GM18505 (cell line): Measurements from ENCODE around the gene NEK11.

ENCODE experiments used
- ATAC-seq: cut with Tn5 transposase; IDR thresholded peaks from one replicate; pipeline ENCODE4 v1.9.1; 2021; ENCODE audit not compliant: unreplicated experiment
- POLR2A ChIP-seq: IDR thresholded peaks from 4 replicates; pipeline ENCODE4 v1.6.1; 2011; ENCODE audit warnings: borderline replicate concordance; ENCODE audit not compliant: insufficient read depth, insufficient read length; ENCODE audit errors: extremely low read depth

Gene NEK11

GRCh38 chr3:131114256-131114655 is 87.6 kb downstream of the NEK11 start:
- TF ChIP-seq POLR2A = no peak
- ATAC-seq = no peak

GRCh38 chr3:131125684-131126083 is 99.0 kb downstream of the NEK11 start:
- no peak for ATAC-seq
- no peak for TF ChIP-seq POLR2A

- TF ChIP-seq POLR2A = no peak
- ATAC-seq = no peak
Observed at GRCh38 chr3:131140891-131141290, 114.2 kb downstream of the NEK11 start.

GRCh38 chr3:131141770-131142169 is 115.1 kb downstream of the NEK11 start:
- TF ChIP-seq POLR2A = no peak
- no peak for ATAC-seq

GRCh38 chr3:131142580-131142979 is 115.9 kb downstream of the NEK11 start:
- ATAC-seq = no peak
- TF ChIP-seq POLR2A = no peak

- ATAC-seq = no peak
- no peak for TF ChIP-seq POLR2A
Observed at GRCh38 chr3:131143802-131144201, 117.1 kb downstream of the NEK11 start.

GRCh38 chr3:131147534-131147933 is 120.9 kb downstream of the NEK11 start:
- ATAC-seq = no peak

GRCh38 chr3:131158434-131158833 is 131.8 kb downstream of the NEK11 start:
- no peak for TF ChIP-seq POLR2A
- ATAC-seq = no peak

More at GRCh38 chr3:131147534-131147933, 120.9 kb downstream of the NEK11 start:
- TF ChIP-seq POLR2A = no peak

GRCh38 chr3:131162516-131162915 is 135.8 kb downstream of the NEK11 start:
- no peak for ATAC-seq
- no peak for TF ChIP-seq POLR2A

GRCh38 chr3:131167867-131168266 is 141.2 kb downstream of the NEK11 start:
- no peak for ATAC-seq
- no peak for TF ChIP-seq POLR2A

GRCh38 chr3:131169331-131169730 is 142.7 kb downstream of the NEK11 start:
- TF ChIP-seq POLR2A = no peak

GRCh38 chr3:131172502-131173200 is 146.0 kb downstream of the NEK11 start:
- TF ChIP-seq POLR2A = no peak
- ATAC-seq = no peak

More at GRCh38 chr3:131169331-131169730, 142.7 kb downstream of the NEK11 start:
- no peak for ATAC-seq

GRCh38 chr3:131174752-131175151 is 148.1 kb downstream of the NEK11 start:
- TF ChIP-seq POLR2A = no peak
- ATAC-seq = peak; percentile 92

- TF ChIP-seq POLR2A = no peak
- ATAC-seq = no peak
Observed at GRCh38 chr3:131178710-131179375, 152.2 kb downstream of the NEK11 start.
